ENCODE measurements around the gene PELI2. TPM values are rescaled to one million over a fixed set of nuclear protein-coding genes. Genes with fewer than 3 reads are reported as not detected.

The PELI2 gene
- total RNA-seq, 2 donors from 2014 or later, result 8.9 to 25.7 TPM

GRCh38 chr14:56212521-56212920, 94.3 kb downstream of the PELI2 start:
- TF ChIP-seq POLR2A (IDR thresholded peaks at IDR 0.05) (no peak), POLR2AphosphoS5 (IDR thresholded peaks at IDR 0.05) (no peak), CTCF (IDR thresholded peaks at IDR 0.05) (no peak)
- 79% methylated on average over 2 of the region's 2 CpGs for WGBS
- intact Hi-C loops (cut with DNase I), result no loop called here

GRCh38 chr14:56213306-56213705, 95.1 kb downstream of the PELI2 start:
- Histone ChIP-seq H3K4me3 (no peak overlapping the region), H3K27me3 (replicated peaks; ENCODE audit: insufficient read depth) (no peaks in the 10 kb centered on the region), H3K9me3 (no peaks in the 10 kb centered on the region), H3K4me1 (replicated peaks) (no peaks in the 10 kb centered on the region), H3K27ac (no peak overlapping the region), H3K36me3 (no peaks in the 10 kb centered on the region)
- intact Hi-C loops (cut with DNase I), result no loop called here
- TF ChIP-seq CTCF (IDR thresholded peaks at IDR 0.05) (no peak), POLR2AphosphoS5 (IDR thresholded peaks at IDR 0.05) (no peak), POLR2A (IDR thresholded peaks at IDR 0.05) (no peak)
- 97% methylated on average over 1 of the region's 1 CpG for WGBS
- DNase-seq (ENCODE audit: low spot score), result no peak

More at GRCh38 chr14:56212521-56212920, 94.3 kb downstream of the PELI2 start:
- Histone ChIP-seq H3K4me3 (no peak overlapping the region), H3K36me3 (no peaks in the 10 kb centered on the region), H3K27me3 (replicated peaks; ENCODE audit: insufficient read depth) (no peaks in the 10 kb centered on the region), H3K27ac (no peak overlapping the region), H3K4me1 (replicated peaks) (no peaks in the 10 kb centered on the region), H3K9me3 (no peaks in the 10 kb centered on the region)
- no peak for DNase-seq (ENCODE audit: low spot score)

GRCh38 chr14:56215180-56215579, 97.0 kb downstream of the PELI2 start:
- H3K27me3 ChIP-seq (replicated peaks; ENCODE audit: insufficient read depth), result no peaks in the 10 kb centered on the region
- H3K4me1 ChIP-seq (replicated peaks), result no peaks in the 10 kb centered on the region
- H3K4me3 ChIP-seq, result no peak overlapping the region
- no peak overlapping the region for H3K27ac ChIP-seq
- intact Hi-C loops (cut with DNase I), result no loop called here
- no peak for TF ChIP-seq POLR2A (IDR thresholded peaks at IDR 0.05)
- TF ChIP-seq CTCF (IDR thresholded peaks at IDR 0.05), result no peak
- no peak for TF ChIP-seq POLR2AphosphoS5 (IDR thresholded peaks at IDR 0.05)
- H3K36me3 ChIP-seq, result no peaks in the 10 kb centered on the region
- WGBS, result 92% methylated on average over 3 of the region's 3 CpGs
- DNase-seq (ENCODE audit: low spot score), result no peak
- no peaks in the 10 kb centered on the region for H3K9me3 ChIP-seq

DNA sequence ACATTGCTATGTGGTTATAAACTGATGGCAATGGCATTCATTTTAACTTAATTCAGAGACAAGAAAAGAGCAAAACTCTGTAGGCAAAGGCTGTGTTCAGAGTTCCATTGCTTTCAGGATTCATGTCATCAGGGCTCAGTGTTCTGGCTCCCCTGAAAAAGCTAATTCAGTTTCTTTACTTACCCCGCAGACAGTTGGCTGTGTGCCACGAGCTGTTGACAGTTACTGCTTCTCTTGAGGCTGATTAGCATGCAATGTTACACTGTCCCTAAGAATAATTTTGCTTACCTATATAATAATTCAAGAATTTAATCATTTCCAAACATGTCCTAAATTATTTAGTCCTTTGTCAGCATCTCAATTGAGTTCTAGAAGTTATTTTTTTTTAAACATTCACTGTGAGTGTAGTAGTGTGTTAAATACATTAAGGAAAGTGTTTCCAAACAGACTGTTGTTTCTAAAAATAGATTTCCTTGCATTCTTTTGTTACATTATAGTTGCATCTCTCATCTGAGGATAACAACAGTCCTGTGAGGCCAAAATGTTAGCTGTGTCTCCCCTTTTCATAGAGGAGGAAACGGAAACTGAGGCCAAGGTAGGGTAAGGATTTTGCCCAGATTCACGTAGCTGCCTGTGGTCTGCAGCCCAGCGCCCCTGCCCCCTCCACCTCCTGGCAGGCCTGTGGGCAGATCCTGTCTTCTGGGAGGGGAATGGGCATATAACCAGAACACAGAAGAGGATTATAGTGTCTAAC, 98.6 kb downstream of the PELI2 start:
- TF ChIP-seq POLR2A (IDR thresholded peaks at IDR 0.05) (no peak), CTCF (IDR thresholded peaks at IDR 0.05) (no peak), POLR2AphosphoS5 (IDR thresholded peaks at IDR 0.05) (no peak)
- Histone ChIP-seq H3K9me3 (no peaks in the 10 kb centered on the region), H3K4me3 (no peak overlapping the region), H3K27ac (no peak overlapping the region), H3K4me1 (replicated peaks) (no peaks in the 10 kb centered on the region), H3K36me3 (no peaks in the 10 kb centered on the region), H3K27me3 (replicated peaks; ENCODE audit: insufficient read depth) (no peaks in the 10 kb centered on the region)
- intact Hi-C loops (cut with DNase I), result no loop called here
- no peak for DNase-seq (ENCODE audit: low spot score)
- WGBS, result 39% methylated on average over 5 of the region's 5 CpGs

Measured in prostate gland (tissue), 2 donors.